ENCODE measurements around the gene MEF2D. TPM values are rescaled to one million over a fixed set of nuclear protein-coding genes. Genes with fewer than 3 reads are reported as not detected.

MEF2D gene
- polyA plus RNA-seq, 1 donor (not counting 4 experiments of a cell fraction or from before 2014, with no cell fraction given), result 9.3 TPM

DNA sequence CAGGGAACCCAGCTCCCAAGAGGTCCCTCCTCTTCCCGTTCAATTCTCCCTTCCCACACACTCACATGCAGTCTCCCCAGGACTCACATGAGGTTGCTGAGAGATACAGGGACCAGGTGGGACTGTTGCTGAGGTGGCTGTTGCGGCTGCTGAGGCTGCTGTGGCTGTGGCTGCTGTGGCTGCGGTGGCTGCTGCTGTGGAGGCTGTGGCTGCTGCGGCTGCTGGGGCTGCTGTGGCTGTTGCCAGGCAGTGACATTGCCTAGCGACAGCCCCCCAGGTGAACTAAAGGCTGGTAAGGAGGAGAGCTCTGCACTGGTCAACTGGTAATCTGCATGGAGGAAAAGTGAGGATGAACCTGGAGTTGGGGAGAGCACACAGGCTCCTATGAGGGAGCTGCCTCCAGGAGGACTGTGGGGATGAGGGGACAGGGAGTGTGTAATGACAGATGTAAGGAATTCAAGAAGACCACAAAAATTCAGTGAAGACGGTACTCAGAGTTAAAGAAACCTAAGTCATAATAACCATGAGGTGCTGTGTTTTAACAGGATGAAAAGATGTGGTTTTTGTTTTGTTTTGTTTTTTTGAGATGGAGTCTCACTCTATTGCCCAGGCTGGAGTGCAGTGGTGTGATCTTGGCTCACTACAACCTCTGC lies 31.8 kb downstream of the MEF2D start:
- Histone ChIP-seq H3K79me2 (ENCODE audit: control insufficient read depth, insufficient read depth, low read length) (no peaks in the 10 kb centered on the region), H4K20me1 (ENCODE audit: control insufficient read depth, extremely low read depth, insufficient read depth, low read length) (no peaks in the 10 kb centered on the region), H3K9me1 (ENCODE audit: control insufficient read depth, extremely low read depth, insufficient read depth, low read length) (no peaks in the 10 kb centered on the region), H3K36me3 (ENCODE audit: control insufficient read depth in 2 of 2, extremely low read depth in 1 of 2, insufficient read depth in 2 of 2, low read length in 2 of 2) (peaks cover 34% of the 10 kb centered on the region in 2 experiments), H3K9ac (ENCODE audit: control insufficient read depth, extremely low read depth, insufficient read depth, low read length) (no peak overlapping the region), H3K27ac (ENCODE audit: control insufficient read depth, insufficient read depth, low read length) (no peak overlapping the region), H3K4me1 (ENCODE audit: control insufficient read depth, extremely low read depth, insufficient read depth, low read length) (peaks cover 26% of the 10 kb centered on the region), H3K9me3 (ENCODE audit: control insufficient read depth, low read depth, low read length) (no peaks in the 10 kb centered on the region), H3K27me3 (ENCODE audit: control insufficient read depth, extremely low read depth, insufficient read depth, low read length) (no peaks in the 10 kb centered on the region), H3K4me3 (ENCODE audit: control insufficient read depth in 2 of 3, extremely low read depth in 1 of 3, insufficient read depth in 2 of 3, low read depth in 1 of 3, low read length in 3 of 3) (no peak overlapping the region), H3K4me2 (ENCODE audit: control insufficient read depth, extremely low read depth, insufficient read depth, low read depth, low read length) (no peak overlapping the region), H2AFZ (ENCODE audit: control insufficient read depth, low read length) (no peak overlapping the region)
- DNase-seq (ENCODE audit: low read depth, low spot score), result no peak
- no peak for TF ChIP-seq EZH2 (IDR thresholded peaks at IDR 0.05; ENCODE audit: low read length)
- TF ChIP-seq, protein P1, sequence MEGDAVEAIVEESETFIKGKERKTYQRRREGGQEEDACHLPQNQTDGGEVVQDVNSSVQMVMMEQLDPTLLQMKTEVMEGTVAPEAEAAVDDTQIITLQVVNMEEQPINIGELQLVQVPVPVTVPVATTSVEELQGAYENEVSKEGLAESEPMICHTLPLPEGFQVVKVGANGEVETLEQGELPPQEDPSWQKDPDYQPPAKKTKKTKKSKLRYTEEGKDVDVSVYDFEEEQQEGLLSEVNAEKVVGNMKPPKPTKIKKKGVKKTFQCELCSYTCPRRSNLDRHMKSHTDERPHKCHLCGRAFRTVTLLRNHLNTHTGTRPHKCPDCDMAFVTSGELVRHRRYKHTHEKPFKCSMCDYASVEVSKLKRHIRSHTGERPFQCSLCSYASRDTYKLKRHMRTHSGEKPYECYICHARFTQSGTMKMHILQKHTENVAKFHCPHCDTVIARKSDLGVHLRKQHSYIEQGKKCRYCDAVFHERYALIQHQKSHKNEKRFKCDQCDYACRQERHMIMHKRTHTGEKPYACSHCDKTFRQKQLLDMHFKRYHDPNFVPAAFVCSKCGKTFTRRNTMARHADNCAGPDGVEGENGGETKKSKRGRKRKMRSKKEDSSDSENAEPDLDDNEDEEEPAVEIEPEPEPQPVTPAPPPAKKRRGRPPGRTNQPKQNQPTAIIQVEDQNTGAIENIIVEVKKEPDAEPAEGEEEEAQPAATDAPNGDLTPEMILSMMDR (optimal IDR thresholded peaks at IDR 0.05 in 1 of 3, IDR thresholded peaks at IDR 0.05 in 1 of 3, conservative IDR thresholded peaks at IDR 0.05 in 1 of 3; ENCODE audit: extremely low read depth in 1 of 3, insufficient read depth in 2 of 3, low read length in 3 of 3), result no peak
- dilution Hi-C loops (cut with MboI; ENCODE audit: extremely low pct_ligation_motif_present, low sequenced_read_pairs), result no loop called here
- no peak for FAIRE-seq

- H3K4me2 ChIP-seq (ENCODE audit: control insufficient read depth, extremely low read depth, insufficient read depth, low read depth, low read length), result no peak overlapping the region
- H3K4me3 ChIP-seq (ENCODE audit: control insufficient read depth in 2 of 3, extremely low read depth in 1 of 3, insufficient read depth in 2 of 3, low read depth in 1 of 3, low read length in 3 of 3), result no peak overlapping the region
- FAIRE-seq (no peak), DNase-seq (ENCODE audit: low read depth, low spot score) (no peak)
- no peak overlapping the region for H3K27ac ChIP-seq (ENCODE audit: control insufficient read depth, insufficient read depth, low read length)
- dilution Hi-C loops (cut with MboI; ENCODE audit: extremely low pct_ligation_motif_present, low sequenced_read_pairs), result no loop called here
- H3K9me1 ChIP-seq (ENCODE audit: control insufficient read depth, extremely low read depth, insufficient read depth, low read length), result no peaks in the 10 kb centered on the region
- H3K79me2 ChIP-seq (ENCODE audit: control insufficient read depth, insufficient read depth, low read length), result no peaks in the 10 kb centered on the region
- H4K20me1 ChIP-seq (ENCODE audit: control insufficient read depth, extremely low read depth, insufficient read depth, low read length), result no peaks in the 10 kb centered on the region
- no peaks in the 10 kb centered on the region for H3K27me3 ChIP-seq (ENCODE audit: control insufficient read depth, extremely low read depth, insufficient read depth, low read length)
- H2AFZ ChIP-seq (ENCODE audit: control insufficient read depth, low read length), result no peak overlapping the region
- H3K36me3 ChIP-seq (ENCODE audit: control insufficient read depth in 2 of 2, extremely low read depth in 1 of 2, insufficient read depth in 2 of 2, low read length in 2 of 2), result peaks cover 27 to 34% of the 10 kb centered on the region in 2 experiments
- H3K9me3 ChIP-seq (ENCODE audit: control insufficient read depth, low read depth, low read length), result no peaks in the 10 kb centered on the region
- TF ChIP-seq EZH2 (IDR thresholded peaks at IDR 0.05; ENCODE audit: low read length), result no peak
- TF ChIP-seq, protein P1 (optimal IDR thresholded peaks at IDR 0.05 in 1 of 3, IDR thresholded peaks at IDR 0.05 in 1 of 3, conservative IDR thresholded peaks at IDR 0.05 in 1 of 3; ENCODE audit: extremely low read depth in 1 of 3, insufficient read depth in 2 of 3, low read length in 3 of 3), result no peak
- peaks cover 35% of the 10 kb centered on the region for H3K4me1 ChIP-seq (ENCODE audit: control insufficient read depth, extremely low read depth, insufficient read depth, low read length)
- H3K9ac ChIP-seq (ENCODE audit: control insufficient read depth, extremely low read depth, insufficient read depth, low read length), result no peak overlapping the region
Observed at GRCh38 chr1:156467906-156468305, 32.7 kb downstream of the MEF2D start.

All from keratinocyte (primary cell).